A549 (cell line): ENCODE results near the gene ATP1A4. TPM values are rescaled to one million over a fixed set of nuclear protein-coding genes. Genes with fewer than 3 reads are reported as not detected.

Experiments
- ATAC-seq, 2 experiments: fragments of 200-7000 bp in 1 of 2; fragments of >200 bp in 1 of 2; cut with Nextera tagmentation in 1 of 2; cut with Tn5 transposase in 1 of 2; 3 replicates each; pipeline versions ENCODE4 v1.8.0 to v1.9.1; 2018 to 2020; ENCODE audit warnings: mild to moderate bottlenecking in 1 of 2, moderate library complexity in 1 of 2
- CTCF ChIA-PET: fragments of 300-600 bp; sonication (Branson Sonifier 250); formaldehyde crosslinking; extraction: SDS; loops from one replicate; lab custom pipeline; 2021; ENCODE audit warnings: antibody characterized with exemption, inconsistent platforms; lab: Yijun Ruan, JAX
- POLR2A ChIA-PET: fragments of 350-600 bp; formaldehyde crosslinking; extraction: SDS; loops from one replicate; lab custom pipeline; 2021; ENCODE audit warnings: antibody characterized with exemption, inconsistent platforms; lab: Yijun Ruan, JAX
- DNase-seq, 2 experiments: peaks; one replicate each; pipeline versions ENCODE4 v3.0.0 to v3.0.0-alpha.2; 2011 to 2016; ENCODE audit warnings: low read depth in 1 of 2, low spot score in 1 of 2
- FAIRE-seq: peaks from 2 replicates; lab custom pipeline; 2011; peaks lifted over from hg19 to GRCh38; lab: Jason Lieb, UNC
- H3K27ac ChIP-seq, 2 experiments: fragments of >200 bp; sonication (Bioruptor Twin); formaldehyde crosslinking; 3 replicates each; pipeline ENCODE4 v1.5.1; 2016 to 2017
- H3K4me1 ChIP-seq: fragments of >200 bp; sonication (Bioruptor Twin); formaldehyde crosslinking; 3 replicates; pipeline ENCODE4 v1.6.1; 2016
- H3K4me2 ChIP-seq: fragments of >200 bp; sonication (Bioruptor Twin); formaldehyde crosslinking; 3 replicates; pipeline ENCODE4 v1.6.1; 2016
- H3K4me3 ChIP-seq: fragments of >200 bp; sonication (Bioruptor Twin); formaldehyde crosslinking; 3 replicates; pipeline ENCODE4 v1.5.1; 2016
- H3K9me3 ChIP-seq: fragments of >200 bp; sonication (Bioruptor Twin); formaldehyde crosslinking; 3 replicates; pipeline ENCODE4 v1.6.1; 2016
- BHLHE40 ChIP-seq: IDR thresholded peaks from 2 replicates; pipeline ENCODE4 v1.6.1; 2012; ENCODE audit warnings: low read depth, low read length, inconsistent platforms
- CEBPB ChIP-seq, 2 experiments: fragments of >200 bp in 1 of 2; sonication (Bioruptor Twin) in 1 of 2; formaldehyde crosslinking in 1 of 2; IDR thresholded peaks; 2 replicates each; pipeline ENCODE4 v1.6.1; 2012 to 2016
- CHD2 ChIP-seq: fragments of 150-350 bp; IDR thresholded peaks from 2 replicates; pipeline ENCODE4 v1.6.1; 2014; ENCODE audit warnings: low read length; ENCODE audit not compliant: partially characterized antibody
- HMGXB4 ChIP-seq: fragments of 250-450 bp; sonication (Bioruptor Pico); IDR thresholded peaks from 2 replicates; pipeline ENCODE4 v1.5.0; 2021; ENCODE audit warnings: mild to moderate bottlenecking, moderate library complexity, borderline replicate concordance
- JUNB ChIP-seq: fragments of >200 bp; sonication (Bioruptor Twin); formaldehyde crosslinking; IDR thresholded peaks from 2 replicates; pipeline ENCODE4 v1.6.1; 2016
- KDM1A ChIP-seq: fragments of 200-600 bp; sonication (generic); IDR thresholded peaks from 2 replicates; pipeline ENCODE4 v1.6.1; 2016; ENCODE audit warnings: low read depth, mild to moderate bottlenecking
- MAX ChIP-seq: IDR thresholded peaks from 2 replicates; pipeline ENCODE4 v1.6.1; 2012
- NPAS2 ChIP-seq: fragments of 250-450 bp; sonication (Bioruptor Pico); IDR thresholded peaks from 2 replicates; pipeline ENCODE4 v1.8.0; 2022; ENCODE audit warnings: mild to moderate bottlenecking, moderate library complexity, borderline replicate concordance
- RAD21 ChIP-seq, 2 experiments: fragments of >200 bp in 1 of 2; sonication (Bioruptor Twin) in 1 of 2; formaldehyde crosslinking in 1 of 2; IDR thresholded peaks in 1 of 2; conservative IDR thresholded peaks in 1 of 2; 2 replicates in 1 of 2; 3 replicates in 1 of 2; pipeline ENCODE4 v1.6.1; 2012 to 2018; ENCODE audit warnings: inconsistent platforms in 1 of 2
- RARB ChIP-seq: fragments of 250-450 bp; sonication (Bioruptor Pico); IDR thresholded peaks from 2 replicates; pipeline ENCODE4 v1.8.0; 2021; ENCODE audit warnings: mild to moderate bottlenecking, moderate library complexity
- RCOR1 ChIP-seq: fragments of 150-350 bp; IDR thresholded peaks from 2 replicates; pipeline ENCODE4 v1.6.1; 2014; ENCODE audit warnings: antibody characterized with exemption, low read length, low read depth
- REST ChIP-seq: fragments of 200-600 bp; sonication (generic); IDR thresholded peaks from 2 replicates; pipeline ENCODE4 v1.6.1; 2016; ENCODE audit warnings: antibody characterized with exemption, mild to moderate bottlenecking, moderate library complexity
- TFCP2L1 ChIP-seq: fragments of 250-450 bp; sonication (Bioruptor Pico); IDR thresholded peaks from 2 replicates; pipeline ENCODE4 v1.5.0; 2021; ENCODE audit warnings: mild to moderate bottlenecking
- ZC3H11A ChIP-seq: fragments of 450-650 bp; IDR thresholded peaks from 2 replicates; pipeline ENCODE4 v1.6.1; 2014; ENCODE audit warnings: antibody characterized with exemption, mild to moderate bottlenecking
- ZFP36 ChIP-seq: fragments of 450-650 bp; IDR thresholded peaks from 2 replicates; pipeline ENCODE4 v1.6.1; 2014; ENCODE audit warnings: borderline replicate concordance; ENCODE audit not compliant: partially characterized antibody
- WGBS: methylation state at CpG from one replicate; pipeline ENCODE4 v1.1.6; 2017; ENCODE audit errors: missing lambda C conversion rate; 5-methylcytosine and 5-hydroxymethylcytosine counted together
- polyA plus RNA-seq, 4 experiments: library from polyadenylated mRNA; depleted of rRNA in 3 of 4; stranded (reverse); fragments of >200 nt; fragmentation: RNase III in 1 of 4; extraction: RNeasy Plus Mini Kit Qiagen cat#74134 plus additional on column Dnase treatment in 1 of 4; gene quantifications; 2 replicates in 3 of 4; 3 replicates in 1 of 4; pipeline ENCODE4 v1.2.3, GENCODE V29; 2011 to 2017
- TF ChIP-seq, protein P1 (sequence below): fragments of 150-350 bp; IDR thresholded peaks from 2 replicates; pipeline ENCODE4 v1.6.1; 2014; ENCODE audit warnings: low read depth, mild to moderate bottlenecking, low read length

Gene ATP1A4
- polyA plus RNA-seq, 2 of the 4 experiments (the other 2 are of a cell fraction) = not detected

DNA sequence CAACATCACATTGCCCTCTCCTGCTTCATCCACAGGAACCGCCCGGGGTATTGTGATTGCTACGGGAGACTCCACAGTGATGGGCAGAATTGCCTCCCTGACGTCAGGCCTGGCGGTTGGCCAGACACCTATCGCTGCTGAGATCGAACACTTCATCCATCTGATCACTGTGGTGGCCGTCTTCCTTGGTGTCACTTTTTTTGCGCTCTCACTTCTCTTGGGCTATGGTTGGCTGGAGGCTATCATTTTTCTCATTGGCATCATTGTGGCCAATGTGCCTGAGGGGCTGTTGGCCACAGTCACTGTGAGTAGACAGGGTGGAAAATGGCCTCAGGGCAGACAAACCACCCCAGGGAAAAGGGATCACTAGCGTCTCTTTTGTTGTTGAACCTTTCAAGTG is 12.7 kb downstream of the ATP1A4 start:
- ATAC-seq (no peak), FAIRE-seq (no peak), DNase-seq (no peak)
- TF ChIP-seq HMGXB4 (no peak), JUNB (no peak), MAX (no peak), CHD2 (no peak), NPAS2 (CRISPR knock-in tag) (no peak), TFCP2L1 (CRISPR knock-in tag) (no peak), CEBPB (IDR thresholded peaks at IDR 0.05) (no peak), RCOR1 (no peak), ZFP36 (no peak), KDM1A (no peak), ZC3H11A (no peak)
- TF ChIP-seq, protein P1, sequence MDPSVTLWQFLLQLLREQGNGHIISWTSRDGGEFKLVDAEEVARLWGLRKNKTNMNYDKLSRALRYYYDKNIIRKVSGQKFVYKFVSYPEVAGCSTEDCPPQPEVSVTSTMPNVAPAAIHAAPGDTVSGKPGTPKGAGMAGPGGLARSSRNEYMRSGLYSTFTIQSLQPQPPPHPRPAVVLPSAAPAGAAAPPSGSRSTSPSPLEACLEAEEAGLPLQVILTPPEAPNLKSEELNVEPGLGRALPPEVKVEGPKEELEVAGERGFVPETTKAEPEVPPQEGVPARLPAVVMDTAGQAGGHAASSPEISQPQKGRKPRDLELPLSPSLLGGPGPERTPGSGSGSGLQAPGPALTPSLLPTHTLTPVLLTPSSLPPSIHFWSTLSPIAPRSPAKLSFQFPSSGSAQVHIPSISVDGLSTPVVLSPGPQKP = no peak
- 71% methylated on average over 10 of the region's 10 CpGs for WGBS
- CTCF ChIA-PET = interaction anchor here (0.9 to 7.4 kb wide), 3 partner anchors 9 to 79 kb away, joined by 3 to 40 read pairs (median 3); no protein-coding TSS in a partner anchor
- Histone ChIP-seq H3K4me3 (no peak overlapping the region), H3K4me2 (no peak overlapping the region), H3K9me3 (no peaks in the 10 kb centered on the region), H3K4me1 (peaks cover 7% of the 10 kb centered on the region; the same call in 1 of the 3 replicates), H3K27ac (no peak overlapping the region)
- POLR2A ChIA-PET = no interaction called here

DNA sequence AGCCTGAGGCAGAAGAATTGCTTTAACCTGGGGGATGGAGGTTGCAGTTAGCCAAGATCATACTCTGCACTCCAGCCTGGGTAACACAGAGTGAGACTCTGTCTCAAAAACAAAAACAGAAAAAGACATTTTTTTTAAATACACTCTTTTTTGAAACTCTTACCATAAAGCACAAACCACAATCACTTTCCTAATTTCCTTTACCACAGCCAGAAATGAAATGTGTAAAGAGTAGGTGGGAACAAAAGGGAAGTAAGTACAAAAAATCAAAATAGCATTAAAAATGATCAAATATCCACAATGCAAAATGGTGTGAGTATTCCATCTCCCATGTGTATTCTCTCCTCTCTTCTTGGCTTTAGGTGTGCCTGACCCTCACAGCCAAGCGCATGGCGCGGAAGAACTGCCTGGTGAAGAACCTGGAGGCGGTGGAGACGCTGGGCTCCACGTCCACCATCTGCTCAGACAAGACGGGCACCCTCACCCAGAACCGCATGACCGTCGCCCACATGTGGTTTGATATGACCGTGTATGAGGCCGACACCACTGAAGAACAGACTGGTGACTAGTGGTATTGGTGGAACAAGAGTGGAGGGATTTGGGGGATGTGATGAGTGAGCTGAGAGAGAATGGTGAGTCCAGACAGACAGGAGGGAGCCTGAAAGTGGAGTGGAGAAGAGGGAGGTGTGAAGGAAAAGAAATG is 14.9 kb downstream of the ATP1A4 start:
- POLR2A ChIA-PET = no interaction called here
- no peak for TF ChIP-seq BHLHE40
- no peak for TF ChIP-seq REST
- TF ChIP-seq RAD21 (conservative IDR thresholded peaks at IDR 0.05 in 1 of 2, IDR thresholded peaks at IDR 0.05 in 1 of 2) = no peak
- TF ChIP-seq JUNB = no peak
- no peak for TF ChIP-seq RARB (CRISPR knock-in tag)
- TF ChIP-seq, all 56 proteins: peak for 0
- Histone ChIP-seq H3K4me3 (no peak overlapping the region), H3K27ac (no peak overlapping the region), H3K4me2 (no peak overlapping the region), H3K9me3 (no peaks in the 10 kb centered on the region), H3K4me1 (no peaks in the 10 kb centered on the region)
- WGBS = 65% methylated on average over 12 of the region's 12 CpGs
- CTCF ChIA-PET = interaction anchor here (0.6 to 3.5 kb wide), 6 partner anchors 9 to 114 kb away, joined by 3 to 22 read pairs (median 4); partner anchors contain the start of gene CASQ1
- no peak for FAIRE-seq
- DNase-seq = no peak
- no peak for ATAC-seq
